Liver (tissue), 3 donors: ENCODE results near the gene KLRC2.

Experiments
- EGR1 ChIP-seq, 2 donors: IDR thresholded peaks; 2 replicates each; pipeline ENCODE4 v1.6.1; 2016 to 2018; ENCODE audit warnings: antibody characterized with exemption in 2 of 2, low read depth in 2 of 2
- GABPA ChIP-seq, 2 donors: IDR thresholded peaks in 1 of 2; conservative IDR thresholded peaks in 1 of 2; 2 replicates each; pipeline ENCODE4 v1.6.1; 2016; ENCODE audit warnings: antibody characterized with exemption in 2 of 2, mild to moderate bottlenecking in 1 of 2, moderate library complexity in 1 of 2
- JUND ChIP-seq, 2 donors: IDR thresholded peaks; 2 replicates each; pipeline ENCODE4 v1.6.1; 2016; ENCODE audit warnings: antibody characterized with exemption in 2 of 2
- RXRA ChIP-seq, 2 donors: IDR thresholded peaks; 2 replicates each; pipeline ENCODE4 v1.6.1; 2017 to 2018; ENCODE audit warnings: antibody characterized with exemption in 2 of 2, mild to moderate bottlenecking in 1 of 2
- SP1 ChIP-seq: IDR thresholded peaks from 2 replicates; pipeline ENCODE4 v1.6.1; 2018; ENCODE audit warnings: antibody characterized with exemption, mild to moderate bottlenecking
- TAF1 ChIP-seq: conservative IDR thresholded peaks from 2 replicates; pipeline ENCODE4 v1.6.1; 2016; ENCODE audit warnings: antibody characterized with exemption, mild to moderate bottlenecking
- YY1 ChIP-seq: IDR thresholded peaks from 2 replicates; pipeline ENCODE4 v1.6.1; 2016; ENCODE audit warnings: antibody characterized with exemption, mild to moderate bottlenecking
- TF ChIP-seq, protein P1 (sequence below): fragments of 150-350 bp; IDR thresholded peaks from 2 replicates; pipeline ENCODE4 v1.5.1; 2017; ENCODE audit warnings: improper control_type of control experiment, low read depth, low read length; ENCODE audit not compliant: missing input control
- TF ChIP-seq, protein P2 (sequence below): IDR thresholded peaks from 2 replicates; pipeline ENCODE4 v1.6.1; 2016; ENCODE audit warnings: antibody characterized with exemption, mild to moderate bottlenecking
- TF ChIP-seq, protein P3 (sequence below): IDR thresholded peaks from 2 replicates; pipeline ENCODE4 v1.6.1; 2016; ENCODE audit warnings: antibody characterized with exemption
- donor health status: healthy.
- donor health status: healthy.

DNA sequence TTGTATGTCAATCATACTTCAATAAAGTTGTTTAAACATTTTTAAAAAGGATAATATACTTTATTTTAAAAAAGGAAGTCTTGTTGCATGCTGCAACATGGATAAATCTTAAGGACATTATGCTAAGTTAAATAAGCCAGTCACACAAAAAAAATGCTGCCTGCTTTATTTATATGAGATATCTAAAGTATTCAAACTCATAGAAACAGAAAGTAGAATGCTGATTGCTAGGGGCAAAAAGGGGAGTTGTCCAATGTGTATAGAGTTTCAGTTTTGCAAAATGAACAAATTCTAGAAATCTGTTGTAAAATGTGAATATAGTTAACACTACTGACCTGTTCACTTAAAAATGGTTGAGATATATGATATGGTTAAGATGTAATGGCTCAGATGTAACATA, 35.0 kb downstream of the KLRC2 start:
- no peak for TF ChIP-seq SP1
- TF ChIP-seq TAF1 = no peak
- TF ChIP-seq, protein P1, sequence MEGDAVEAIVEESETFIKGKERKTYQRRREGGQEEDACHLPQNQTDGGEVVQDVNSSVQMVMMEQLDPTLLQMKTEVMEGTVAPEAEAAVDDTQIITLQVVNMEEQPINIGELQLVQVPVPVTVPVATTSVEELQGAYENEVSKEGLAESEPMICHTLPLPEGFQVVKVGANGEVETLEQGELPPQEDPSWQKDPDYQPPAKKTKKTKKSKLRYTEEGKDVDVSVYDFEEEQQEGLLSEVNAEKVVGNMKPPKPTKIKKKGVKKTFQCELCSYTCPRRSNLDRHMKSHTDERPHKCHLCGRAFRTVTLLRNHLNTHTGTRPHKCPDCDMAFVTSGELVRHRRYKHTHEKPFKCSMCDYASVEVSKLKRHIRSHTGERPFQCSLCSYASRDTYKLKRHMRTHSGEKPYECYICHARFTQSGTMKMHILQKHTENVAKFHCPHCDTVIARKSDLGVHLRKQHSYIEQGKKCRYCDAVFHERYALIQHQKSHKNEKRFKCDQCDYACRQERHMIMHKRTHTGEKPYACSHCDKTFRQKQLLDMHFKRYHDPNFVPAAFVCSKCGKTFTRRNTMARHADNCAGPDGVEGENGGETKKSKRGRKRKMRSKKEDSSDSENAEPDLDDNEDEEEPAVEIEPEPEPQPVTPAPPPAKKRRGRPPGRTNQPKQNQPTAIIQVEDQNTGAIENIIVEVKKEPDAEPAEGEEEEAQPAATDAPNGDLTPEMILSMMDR = no peak
- no peak for TF ChIP-seq RXRA (IDR thresholded peaks at IDR 0.05)
- TF ChIP-seq, protein P2, sequence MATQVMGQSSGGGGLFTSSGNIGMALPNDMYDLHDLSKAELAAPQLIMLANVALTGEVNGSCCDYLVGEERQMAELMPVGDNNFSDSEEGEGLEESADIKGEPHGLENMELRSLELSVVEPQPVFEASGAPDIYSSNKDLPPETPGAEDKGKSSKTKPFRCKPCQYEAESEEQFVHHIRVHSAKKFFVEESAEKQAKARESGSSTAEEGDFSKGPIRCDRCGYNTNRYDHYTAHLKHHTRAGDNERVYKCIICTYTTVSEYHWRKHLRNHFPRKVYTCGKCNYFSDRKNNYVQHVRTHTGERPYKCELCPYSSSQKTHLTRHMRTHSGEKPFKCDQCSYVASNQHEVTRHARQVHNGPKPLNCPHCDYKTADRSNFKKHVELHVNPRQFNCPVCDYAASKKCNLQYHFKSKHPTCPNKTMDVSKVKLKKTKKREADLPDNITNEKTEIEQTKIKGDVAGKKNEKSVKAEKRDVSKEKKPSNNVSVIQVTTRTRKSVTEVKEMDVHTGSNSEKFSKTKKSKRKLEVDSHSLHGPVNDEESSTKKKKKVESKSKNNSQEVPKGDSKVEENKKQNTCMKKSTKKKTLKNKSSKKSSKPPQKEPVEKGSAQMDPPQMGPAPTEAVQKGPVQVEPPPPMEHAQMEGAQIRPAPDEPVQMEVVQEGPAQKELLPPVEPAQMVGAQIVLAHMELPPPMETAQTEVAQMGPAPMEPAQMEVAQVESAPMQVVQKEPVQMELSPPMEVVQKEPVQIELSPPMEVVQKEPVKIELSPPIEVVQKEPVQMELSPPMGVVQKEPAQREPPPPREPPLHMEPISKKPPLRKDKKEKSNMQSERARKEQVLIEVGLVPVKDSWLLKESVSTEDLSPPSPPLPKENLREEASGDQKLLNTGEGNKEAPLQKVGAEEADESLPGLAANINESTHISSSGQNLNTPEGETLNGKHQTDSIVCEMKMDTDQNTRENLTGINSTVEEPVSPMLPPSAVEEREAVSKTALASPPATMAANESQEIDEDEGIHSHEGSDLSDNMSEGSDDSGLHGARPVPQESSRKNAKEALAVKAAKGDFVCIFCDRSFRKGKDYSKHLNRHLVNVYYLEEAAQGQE = no peak
- TF ChIP-seq, protein P3, sequence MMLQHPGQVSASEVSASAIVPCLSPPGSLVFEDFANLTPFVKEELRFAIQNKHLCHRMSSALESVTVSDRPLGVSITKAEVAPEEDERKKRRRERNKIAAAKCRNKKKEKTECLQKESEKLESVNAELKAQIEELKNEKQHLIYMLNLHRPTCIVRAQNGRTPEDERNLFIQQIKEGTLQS = no peak
- TF ChIP-seq JUND (IDR thresholded peaks at IDR 0.05) = no peak
- no peak for TF ChIP-seq YY1
- TF ChIP-seq GABPA (IDR thresholded peaks at IDR 0.05 in 1 of 2, conservative IDR thresholded peaks at IDR 0.05 in 1 of 2) = no peak
- no peak for TF ChIP-seq EGR1 (IDR thresholded peaks at IDR 0.05; ENCODE audit: low read depth in 2 of 2)
